GM18508 (cell line): ENCODE data around the gene KLF14.
"Not testable (repeated sequence)": the region's sequence is repeated elsewhere in the genome, so short reads cannot be mapped to it uniquely, and the experiment has no call there.

Experiments used
- ATAC-seq: cut with Tn5 transposase; IDR thresholded peaks from one replicate; pipeline ENCODE4 v1.9.1; 2021; ENCODE audit warnings: moderate number of reproducible peaks; ENCODE audit not compliant: insufficient read depth, unreplicated experiment

Gene KLF14

DNA sequence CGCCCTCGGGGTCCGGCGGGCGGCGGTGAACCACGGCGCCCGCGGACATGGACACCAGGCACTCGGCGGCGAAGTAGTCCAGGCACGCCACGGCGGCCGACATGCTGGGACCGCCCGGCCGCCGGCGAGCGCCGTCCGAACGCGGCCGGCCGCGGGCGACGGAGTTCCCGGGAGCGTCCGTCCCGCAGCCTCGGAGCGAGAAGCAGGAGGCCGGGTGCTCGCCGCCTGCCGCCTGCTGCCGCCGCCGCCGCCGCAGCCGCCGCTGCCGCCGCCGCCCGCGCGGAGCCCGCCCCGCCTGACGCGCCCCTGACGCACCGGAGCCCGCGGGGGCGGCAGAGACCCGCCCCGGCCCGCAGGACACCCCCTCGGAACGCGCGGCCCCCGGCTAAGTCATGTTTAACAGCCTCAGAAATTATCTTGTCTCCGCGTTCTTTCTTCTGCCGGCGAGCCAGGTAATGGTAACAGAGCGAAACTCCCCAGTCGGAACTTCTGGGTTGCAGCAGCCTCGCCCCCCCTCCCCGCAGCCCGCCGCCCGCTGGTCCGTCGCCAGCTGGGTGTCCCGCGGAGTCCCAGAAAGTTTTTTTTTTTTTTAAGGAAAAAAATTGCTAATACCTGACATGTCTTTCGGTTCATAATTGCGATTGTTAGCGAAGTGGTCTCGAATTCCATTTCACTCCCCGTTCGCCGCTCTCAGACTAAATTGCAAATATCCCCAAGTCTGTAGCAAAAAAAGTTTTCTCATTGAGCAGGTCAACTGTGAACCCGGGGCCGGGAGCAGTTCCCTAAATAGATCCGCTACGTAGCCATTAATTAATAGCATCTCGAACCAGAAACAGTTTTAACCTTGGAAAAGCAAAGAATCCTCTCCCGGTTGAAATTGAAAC, at the start of gene KLF14:
Gene KLF14 (minus strand): TSS at position 277 of the 884 bp plus-strand sequence. CDS start 174 bp downstream, at position 103.
- ATAC-seq = no peak

DNA sequence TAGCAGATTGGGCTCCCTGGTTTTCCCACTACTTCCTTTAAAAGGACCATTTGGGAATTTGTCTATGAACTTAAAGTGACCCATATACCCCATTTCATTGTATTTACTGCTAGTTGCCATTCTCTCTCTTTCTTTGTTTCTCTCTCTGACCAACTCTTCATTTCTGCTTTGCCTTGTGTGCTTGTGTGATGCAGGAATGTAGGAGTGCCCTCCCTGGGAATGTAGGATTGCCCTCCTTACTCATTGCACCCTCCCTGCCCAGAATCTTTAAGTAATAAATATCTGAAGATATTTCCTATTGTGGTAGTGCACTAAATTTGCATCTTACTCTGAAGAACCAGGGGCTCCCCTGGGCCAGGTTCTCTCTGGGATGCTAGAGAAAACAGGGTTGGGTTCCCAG, 47.3 kb upstream of the KLF14 start:
- ATAC-seq = no peak

DNA sequence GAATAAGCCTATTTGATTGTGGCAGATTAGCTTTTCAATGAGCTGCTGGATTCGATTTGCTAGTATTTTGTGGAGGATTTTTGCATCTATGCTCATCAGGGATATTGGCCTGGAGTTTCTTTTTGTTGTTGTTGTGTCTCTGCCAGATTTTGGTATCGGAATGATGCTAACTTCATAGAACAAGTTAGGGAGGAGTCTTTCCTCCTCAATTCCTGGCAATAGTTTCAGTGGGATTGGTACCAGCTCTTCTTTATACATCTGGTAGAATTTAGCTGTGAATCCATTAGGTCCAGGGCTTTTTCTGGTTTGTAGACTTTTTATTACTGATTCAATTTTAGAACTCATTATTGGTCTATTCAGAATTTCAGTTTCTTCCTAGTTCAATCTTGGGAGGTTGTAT, 43.4 kb upstream of the KLF14 start:
- ATAC-seq = no peak

DNA sequence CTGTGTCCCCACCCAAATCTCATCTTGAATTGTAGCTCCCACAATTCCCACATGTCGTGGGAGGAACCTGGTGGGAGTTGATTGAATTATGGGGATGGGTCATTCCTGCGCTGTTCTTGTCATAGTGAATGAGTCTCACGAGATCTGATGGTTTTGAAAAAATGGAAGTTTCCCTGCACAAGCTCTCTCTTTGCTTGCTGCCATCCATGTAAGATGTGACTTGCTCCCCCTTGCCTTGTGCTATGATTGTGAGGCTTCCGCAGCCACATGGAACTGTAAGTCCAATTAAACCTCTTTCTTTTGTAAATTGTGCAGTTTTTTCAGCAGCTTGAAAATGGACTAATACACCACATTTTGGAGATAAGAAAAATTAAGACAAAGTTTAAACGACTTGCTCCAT, 38.4 kb upstream of the KLF14 start:
- not testable (repeated sequence) for ATAC-seq

DNA sequence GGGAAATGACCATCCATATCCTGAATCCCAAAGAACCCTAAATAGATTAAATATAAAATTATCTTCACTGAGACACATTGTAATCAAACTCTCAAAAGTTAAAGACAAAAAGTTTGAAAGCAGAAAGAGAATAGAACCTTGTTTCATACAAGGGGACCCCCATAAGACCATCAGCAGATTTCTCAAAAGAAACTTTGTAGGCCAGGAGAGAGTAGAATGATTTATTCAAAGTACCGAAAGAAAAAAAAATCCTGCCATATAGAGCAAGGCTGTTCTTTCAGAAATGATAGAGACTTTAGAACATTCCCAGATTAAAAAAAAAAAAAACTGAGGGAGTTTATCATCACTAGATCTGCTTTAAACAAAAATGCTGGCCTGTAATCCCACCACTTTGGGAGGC, 34.8 kb upstream of the KLF14 start:
- no peak for ATAC-seq

DNA sequence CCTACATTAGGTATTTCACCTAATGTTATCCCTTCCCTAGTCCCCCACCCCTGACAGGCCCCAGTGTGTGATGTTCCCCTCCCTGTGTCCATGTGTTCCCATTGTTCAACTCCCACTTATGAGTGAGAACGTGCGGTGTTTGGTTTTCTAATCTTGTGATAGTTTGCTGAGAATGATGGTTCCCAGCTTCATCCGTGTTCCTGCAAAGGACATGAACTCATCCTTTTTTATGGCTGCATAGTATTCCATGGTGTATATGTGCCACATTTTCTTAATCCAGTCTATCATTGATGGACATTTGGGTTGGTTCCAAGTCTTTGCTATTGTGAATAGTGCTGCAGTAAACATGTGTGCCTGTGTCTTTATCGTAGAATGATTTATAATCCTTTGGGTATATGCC, 30.6 kb upstream of the KLF14 start:
- not testable (repeated sequence) for ATAC-seq

DNA sequence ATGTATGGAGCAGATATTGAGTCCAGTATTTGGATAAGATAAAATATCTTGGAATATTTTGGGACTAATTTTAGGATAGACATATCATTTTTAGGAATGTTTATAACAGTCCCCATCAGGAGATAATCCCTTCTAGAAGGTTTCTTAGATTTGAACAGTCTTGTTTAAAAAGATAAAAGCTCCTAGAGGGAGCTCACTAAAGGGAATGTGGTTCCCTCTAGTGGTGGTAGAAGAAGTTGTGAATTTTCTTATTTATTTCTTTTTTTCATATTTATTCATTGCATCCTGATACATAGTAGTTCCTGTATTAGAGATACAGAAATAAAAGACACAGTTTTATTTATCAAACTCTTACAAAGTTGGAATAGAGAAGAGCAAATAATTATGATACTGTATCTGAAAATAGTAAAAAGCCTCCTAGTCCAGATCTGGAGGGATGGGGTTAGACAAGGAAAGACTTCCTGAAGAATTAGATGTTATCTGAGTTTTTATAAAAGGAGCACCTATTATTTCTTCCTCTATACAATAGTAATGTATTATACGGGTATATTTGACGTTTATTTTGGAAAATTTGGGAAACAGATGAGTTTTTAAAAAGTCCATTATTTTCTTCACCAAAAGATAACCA, 24.5 kb upstream of the KLF14 start:
- no peak for ATAC-seq

DNA sequence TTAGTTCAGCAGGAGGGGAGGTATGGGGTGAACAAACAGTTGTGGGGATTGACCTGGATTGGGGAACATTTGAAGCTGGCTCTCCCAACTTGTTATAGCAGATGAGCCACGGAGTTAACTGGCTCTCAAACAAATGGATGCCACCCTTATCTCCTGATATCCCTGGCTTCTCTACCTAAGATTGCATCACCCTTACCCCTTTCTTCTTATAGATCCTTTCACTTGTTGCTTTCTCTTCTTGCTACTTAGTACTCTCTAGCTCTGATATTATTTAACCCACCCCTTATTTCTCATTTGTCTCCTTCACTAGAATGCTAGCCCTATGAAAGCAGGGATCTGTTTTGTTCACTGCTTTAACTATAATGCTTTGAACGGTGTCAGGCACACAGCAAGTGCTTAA, 22.3 kb upstream of the KLF14 start:
- ATAC-seq = no peak

DNA sequence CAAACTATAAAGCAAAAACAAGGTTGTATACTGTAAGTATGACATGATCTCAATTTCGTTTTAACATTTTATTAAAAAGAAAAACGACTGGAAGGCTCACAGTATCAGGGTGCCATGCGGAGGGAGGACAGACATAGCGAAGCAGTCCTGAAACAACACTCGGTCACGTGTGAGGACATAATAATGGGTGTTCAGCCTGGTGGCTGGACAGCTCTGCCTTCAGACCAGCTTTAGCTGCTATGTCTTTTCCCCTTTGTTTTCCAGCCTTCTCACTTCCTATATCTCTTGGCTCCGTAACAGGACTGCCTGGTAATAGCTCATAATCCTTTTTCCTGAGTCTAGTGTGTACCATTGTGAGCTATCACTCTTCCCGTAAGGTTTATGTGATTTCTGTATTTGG, 18.4 kb upstream of the KLF14 start:
- ATAC-seq = no peak

DNA sequence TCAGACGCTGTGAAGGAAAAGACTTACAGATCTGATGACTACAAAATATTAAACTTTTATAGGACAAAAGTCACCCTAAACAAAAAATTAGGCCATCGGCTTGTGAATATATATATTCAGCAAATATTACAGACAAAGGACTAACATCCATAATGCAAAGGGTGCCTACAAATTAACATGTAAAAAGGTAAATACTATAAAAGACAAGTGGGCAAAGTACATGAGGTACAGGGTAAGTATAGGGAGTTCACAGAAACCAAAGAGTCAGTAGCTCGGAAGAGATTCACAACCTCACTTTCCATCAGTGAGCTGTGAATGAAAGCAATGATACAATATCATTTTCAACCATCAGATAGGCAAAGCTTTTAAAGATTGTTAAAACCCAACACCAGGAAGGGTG, 16.7 kb upstream of the KLF14 start:
- ATAC-seq = no peak

DNA sequence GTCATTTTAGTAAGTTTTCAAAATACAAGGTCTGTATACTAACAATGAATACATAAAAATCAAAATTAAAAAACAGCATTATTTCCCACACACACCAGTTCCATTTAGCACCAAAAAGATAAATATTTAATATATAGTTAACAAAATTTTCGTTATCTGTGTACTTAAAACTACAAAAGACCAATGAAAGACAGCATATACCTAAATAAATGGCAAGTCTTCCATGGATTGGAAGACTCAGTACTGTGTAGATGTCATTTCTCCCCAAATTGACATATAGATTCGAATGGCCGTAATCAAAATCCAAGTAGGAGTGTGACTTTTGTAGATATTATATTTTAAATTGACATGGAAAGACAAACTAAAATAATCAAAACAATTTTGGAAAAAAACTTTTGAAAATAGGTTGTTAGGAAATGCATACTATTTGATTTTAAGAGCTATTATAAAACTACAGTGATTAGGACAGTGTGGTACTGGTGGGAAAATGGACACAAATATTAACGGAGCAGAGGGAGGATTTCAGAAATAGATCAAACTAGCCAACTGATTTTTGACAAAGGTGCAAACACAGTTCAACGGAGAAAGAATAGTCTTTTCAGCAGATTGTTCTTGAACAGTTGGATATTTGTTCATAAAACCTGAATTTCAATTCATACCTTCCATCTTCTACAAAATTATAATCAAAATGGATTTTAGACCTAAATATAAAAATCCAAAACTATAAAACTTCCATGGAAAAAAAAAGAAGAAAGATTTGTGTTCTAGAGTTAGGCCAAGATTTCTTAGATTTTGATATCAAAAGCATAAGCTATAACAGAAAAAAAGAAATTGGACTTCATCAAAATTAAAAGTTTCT, 14.8 kb upstream of the KLF14 start:
- ATAC-seq = no peak

DNA sequence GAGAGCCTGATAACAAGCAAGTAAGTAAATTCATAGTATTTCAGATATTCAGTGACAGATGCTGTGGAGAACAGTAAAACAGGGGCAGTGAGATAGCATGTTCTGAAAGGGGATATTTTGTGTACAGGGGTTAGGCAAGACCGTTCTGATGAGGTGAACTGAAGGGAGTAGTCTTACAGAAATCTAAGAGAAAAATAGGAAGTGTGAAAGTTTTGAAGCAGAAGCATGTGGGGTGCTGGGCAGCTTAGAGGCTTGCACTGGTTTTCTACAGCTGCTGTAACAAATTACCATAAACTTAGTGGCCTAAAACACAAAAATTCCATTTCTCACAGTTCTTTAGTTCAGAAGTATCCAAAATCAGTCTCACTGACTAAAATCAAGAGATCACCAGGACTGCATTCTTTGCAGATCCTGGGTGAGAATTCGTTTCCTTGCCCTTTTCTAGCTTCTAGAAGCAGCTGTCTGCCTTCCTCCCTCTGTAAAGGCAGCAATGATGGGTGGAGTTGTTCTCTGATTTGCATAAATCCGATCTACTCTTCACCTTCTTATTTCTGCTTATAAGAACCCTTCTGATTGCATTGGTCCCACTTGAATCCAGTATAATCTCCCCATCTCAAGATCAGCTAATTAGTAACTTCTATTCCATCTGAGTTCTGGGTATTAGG, 7.5 kb upstream of the KLF14 start:
- no peak for ATAC-seq

DNA sequence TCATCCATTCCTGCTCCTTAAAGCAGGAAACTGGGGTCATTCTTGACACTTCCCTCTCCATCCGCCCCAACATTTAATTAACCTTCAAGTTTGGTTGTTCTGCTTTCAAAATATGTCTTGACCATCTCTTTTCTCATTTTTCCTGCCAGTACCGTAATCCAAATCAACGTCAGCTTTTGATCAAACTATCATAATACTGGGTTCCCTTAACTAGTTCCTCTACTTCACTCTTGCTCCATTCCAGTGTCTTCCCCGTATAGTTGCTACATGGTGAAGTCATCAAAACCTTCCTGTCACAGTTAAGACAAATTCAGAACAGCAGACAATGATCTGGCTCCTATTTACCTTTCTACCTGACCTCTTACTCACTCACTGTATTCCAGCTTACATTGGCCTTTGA, 6.6 kb upstream of the KLF14 start:
- no peak for ATAC-seq

DNA sequence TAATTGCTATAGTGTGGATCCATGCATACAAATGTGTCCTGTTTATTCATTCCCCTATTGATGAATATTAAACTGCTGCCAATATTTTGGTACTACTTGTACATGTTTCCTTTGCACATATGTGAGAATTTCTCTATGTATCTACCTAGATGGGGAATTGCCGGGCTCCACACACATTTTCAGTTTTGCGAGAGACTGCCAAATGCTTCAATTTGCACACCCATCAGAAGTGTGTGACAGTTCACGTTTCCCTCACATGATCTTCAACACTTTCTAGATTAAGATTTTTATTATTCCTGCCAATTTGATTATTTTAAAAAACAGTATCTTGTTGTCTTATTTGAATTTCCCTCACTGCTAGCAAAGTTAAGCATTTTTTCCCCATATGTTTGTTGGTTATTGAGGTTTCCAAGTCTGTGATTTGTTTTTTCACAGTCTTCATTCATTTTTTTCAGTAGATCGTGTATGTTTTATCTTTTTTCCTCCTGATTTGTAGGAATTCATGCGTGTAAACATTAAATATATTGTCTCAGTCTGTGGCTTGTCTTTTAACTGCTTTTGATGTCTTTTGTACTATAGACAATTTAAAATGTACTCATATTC, 2.4 kb upstream of the KLF14 start:
- no peak for ATAC-seq

DNA sequence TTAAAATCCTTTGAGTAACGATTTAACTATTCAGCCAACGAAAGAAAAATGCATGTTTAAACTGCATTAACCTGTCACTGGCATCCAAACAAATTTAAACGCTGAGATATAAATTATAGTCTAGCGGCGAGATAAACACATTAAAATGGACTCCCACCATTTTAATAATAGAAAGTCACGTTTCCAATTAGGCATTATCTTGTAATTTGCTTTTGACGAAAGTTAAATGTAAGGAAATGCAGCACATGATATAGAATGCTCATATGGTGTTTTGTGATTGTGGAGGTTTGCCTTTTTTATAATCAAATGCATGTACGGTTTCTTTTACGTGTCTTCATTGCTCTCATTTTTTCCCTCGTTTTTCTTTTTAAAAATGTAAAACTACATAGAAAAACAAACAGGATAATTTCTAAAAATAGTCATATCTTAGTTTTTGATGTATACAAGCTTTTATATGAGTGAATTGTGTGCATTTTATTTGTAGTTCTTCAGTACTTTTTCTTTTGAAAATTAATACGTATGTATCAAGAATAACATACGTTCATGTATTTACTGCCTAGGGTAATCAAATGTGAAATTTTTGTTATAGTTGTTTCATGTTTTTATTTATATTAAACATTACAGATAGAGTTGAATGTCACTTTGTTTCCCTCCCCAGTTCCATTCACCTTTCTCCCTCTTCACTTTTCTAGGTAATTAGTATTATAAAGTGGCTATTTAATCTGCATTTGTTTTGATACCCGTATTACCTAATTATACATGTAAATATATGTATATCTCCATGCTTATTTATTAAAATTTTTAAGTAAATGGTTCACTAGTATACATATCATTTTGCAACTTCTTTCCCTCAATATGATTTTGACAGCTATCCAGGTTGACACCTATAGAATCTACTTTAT, 1.1 kb upstream of the KLF14 start:
- no peak for ATAC-seq

DNA sequence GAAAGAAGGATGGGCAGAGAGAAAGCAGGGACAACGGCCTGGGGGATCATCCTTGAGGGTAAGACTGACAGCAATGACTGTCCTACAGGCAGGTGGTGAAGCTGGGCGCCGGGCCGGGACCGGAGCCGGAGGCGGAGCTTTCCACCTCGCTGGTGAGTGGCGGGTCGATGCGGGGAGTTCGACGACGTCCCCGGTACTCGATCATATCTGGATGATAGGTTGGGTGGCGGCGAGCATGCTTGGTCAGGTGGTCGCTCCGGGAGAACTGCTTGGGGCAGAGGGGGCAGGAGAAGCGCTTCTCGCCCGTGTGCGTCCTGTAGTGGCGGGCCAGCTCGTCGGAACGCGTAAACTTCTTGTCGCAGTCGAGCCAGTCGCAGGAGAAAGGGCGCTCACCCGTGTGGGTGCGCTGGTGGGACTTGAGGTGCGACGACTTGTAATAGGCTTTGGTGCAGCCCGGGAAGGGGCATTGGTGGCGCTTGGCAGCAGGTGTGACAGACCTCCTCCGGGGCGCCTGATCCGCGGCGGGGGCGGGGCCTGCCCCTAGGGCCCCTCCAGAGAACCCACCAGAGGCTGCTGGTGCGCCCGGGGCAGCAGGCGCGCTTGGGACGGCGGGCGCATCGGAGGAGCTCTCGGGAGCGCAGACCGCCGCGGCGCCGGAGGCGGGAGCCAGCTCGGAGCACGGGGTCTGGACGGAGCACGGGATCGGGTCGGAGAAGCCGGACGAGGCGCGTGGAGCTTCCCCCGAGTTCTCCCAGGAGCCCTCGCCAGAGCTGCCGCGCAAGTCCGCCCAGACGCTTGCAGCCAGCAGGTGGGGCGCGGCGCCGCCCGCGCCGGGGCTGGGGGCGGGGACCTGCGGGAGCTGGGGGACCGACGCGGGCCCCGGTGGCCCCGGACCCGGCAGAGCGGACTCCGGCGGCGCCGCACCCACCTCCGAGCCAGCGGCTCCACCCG, 752 bp downstream of the KLF14 start:
- ATAC-seq = no peak

DNA sequence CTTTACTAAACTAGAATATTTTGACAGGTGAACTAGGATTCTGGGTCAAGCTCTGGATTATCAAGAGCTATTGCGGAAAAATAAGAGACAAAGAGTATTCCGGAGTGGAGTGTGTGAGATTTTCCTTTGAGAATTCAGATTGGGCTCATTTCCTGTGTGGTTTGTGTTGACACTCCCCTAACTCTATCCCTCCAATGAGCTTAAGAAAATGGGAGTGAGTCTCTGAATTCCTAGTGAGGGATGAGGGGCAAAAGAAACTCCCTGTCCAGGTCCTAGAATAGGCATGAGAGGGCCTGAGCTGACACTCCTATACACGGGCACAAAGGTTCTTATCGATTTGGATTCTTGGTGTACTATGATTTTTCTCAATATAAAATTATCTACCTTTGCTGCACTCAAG, 10.2 kb downstream of the KLF14 start:
- no peak for ATAC-seq
